NT2/D1 (cell line): ENCODE measurements around the gene CAMK2N1.

Source experiments
- SUZ12 ChIP-seq: IDR thresholded peaks from 2 replicates; pipeline ENCODE4 v1.6.1; 2011; ENCODE audit not compliant: insufficient read length, insufficient read depth; ENCODE audit errors: extremely low read depth
- YY1 ChIP-seq: IDR thresholded peaks from 2 replicates; pipeline ENCODE4 v1.6.1; 2011; ENCODE audit not compliant: insufficient read length, insufficient read depth

DNA sequence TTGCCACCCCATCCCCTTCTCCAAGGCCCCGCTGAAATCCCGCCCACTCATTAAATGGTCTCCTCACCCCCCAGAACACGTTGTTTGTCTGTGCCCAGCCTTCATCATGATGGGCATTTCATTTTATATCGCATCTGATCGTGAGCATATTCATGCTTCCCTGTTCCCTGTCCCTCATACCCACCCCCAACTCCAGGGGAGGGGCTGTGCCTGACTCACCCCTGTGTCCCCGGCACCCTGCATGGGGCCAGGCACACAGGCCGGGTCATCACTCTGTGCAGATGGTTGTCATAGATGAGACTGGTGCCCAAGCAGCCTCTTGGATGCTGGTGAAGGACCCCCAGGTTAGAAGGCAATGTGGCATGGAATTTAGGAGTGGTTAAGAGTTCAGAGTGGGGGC, 11.0 kb downstream of the CAMK2N1 start:
- no peak for TF ChIP-seq SUZ12
- TF ChIP-seq YY1 = no peak
